Stimulated activated naive CD4-positive, alpha-beta T cell (primary cell): ENCODE measurements around the gene TNS3.

Experiments used
- DNase-seq, 6 experiments: peaks; one replicate each; lab custom pipeline; 2025; lab: John Stamatoyannopoulos, UW

The TNS3 gene

GRCh38 chr7:47329320-47329926 is 252.5 kb downstream of the TNS3 start:
- no peak for DNase-seq

- DNase-seq: no peak
Measured at GRCh38 chr7:47328392-47329319, 253.3 kb downstream of the TNS3 start.

GRCh38 chr7:47327698-47328391 is 254.1 kb downstream of the TNS3 start:
- no peak for DNase-seq

GRCh38 chr7:47327346-47327697 is 254.6 kb downstream of the TNS3 start:
- no peak for DNase-seq

GRCh38 chr7:47326808-47327207 is 255.1 kb downstream of the TNS3 start:
- no peak for DNase-seq

- no peak for DNase-seq
Measured at GRCh38 chr7:47326220-47326619, 255.7 kb downstream of the TNS3 start.

GRCh38 chr7:47325337-47325736 is 256.6 kb downstream of the TNS3 start:
- no peak for DNase-seq

- no peak for DNase-seq
Measured at GRCh38 chr7:47323904-47324303, 258.0 kb downstream of the TNS3 start.

GRCh38 chr7:47322731-47323130 is 259.2 kb downstream of the TNS3 start:
- no peak for DNase-seq

GRCh38 chr7:47320296-47320695 is 261.6 kb downstream of the TNS3 start:
- no peak for DNase-seq

- no peak for DNase-seq
Measured at GRCh38 chr7:47318395-47319182, 263.3 kb downstream of the TNS3 start.

- no peak for DNase-seq
Measured at GRCh38 chr7:47317487-47317886, 264.4 kb downstream of the TNS3 start.

- DNase-seq: no peak
Measured at GRCh38 chr7:47314728-47315607, 266.9 kb downstream of the TNS3 start.

- DNase-seq: no peak
Measured at GRCh38 chr7:47314248-47314647, 267.7 kb downstream of the TNS3 start.

- DNase-seq: no peak
Measured at GRCh38 chr7:47313564-47313963, 268.3 kb downstream of the TNS3 start.

- no peak for DNase-seq
Measured at GRCh38 chr7:47311891-47312290, 270.0 kb downstream of the TNS3 start.

- no peak for DNase-seq
Measured at GRCh38 chr7:47310020-47310419, 271.9 kb downstream of the TNS3 start.

- no peak for DNase-seq
Measured at GRCh38 chr7:47308808-47309207, 273.1 kb downstream of the TNS3 start.

- no peak for DNase-seq
Measured at GRCh38 chr7:47307311-47307710, 274.6 kb downstream of the TNS3 start.

GRCh38 chr7:47304727-47305719 is 276.9 kb downstream of the TNS3 start:
- no peak for DNase-seq
